Tibial artery (tissue), 4 donors: Measurements from ENCODE around the gene EPHA8.

Source experiments
- DNase-seq, 2 donors: peaks; one replicate each; pipeline ENCODE4 v3.0.0-alpha.2; 2019
- H3K27ac ChIP-seq, 2 donors: fragments of 200-600 bp; sonication (generic) in 1 of 2; 1 replicate in 1 of 2; 2 replicates in 1 of 2; pipeline ENCODE4 v1.5.1; 2018 to 2019; ENCODE audit warnings: mild to moderate bottlenecking in 1 of 2
- H3K27me3 ChIP-seq, 2 donors: fragments of 200-600 bp; sonication (generic) in 1 of 2; one replicate each; pipeline versions ENCODE4 v1.5.1 to v1.6.0; 2016 to 2019
- H3K36me3 ChIP-seq, 3 donors: fragments of 200-600 bp; sonication (generic) in 2 of 3; one replicate each; pipeline ENCODE4 v1.5.1; 2016 to 2019; ENCODE audit warnings: mild to moderate bottlenecking in 2 of 3
- H3K4me1 ChIP-seq, 4 donors: fragments of 200-600 bp; sonication (generic) in 2 of 4; 1 replicate in 3 of 4; 2 replicates in 1 of 4; pipeline ENCODE4 v1.5.1; 2016 to 2019
- H3K4me3 ChIP-seq, 2 donors: fragments of 200-600 bp; sonication (generic) in 1 of 2; 1 replicate in 1 of 2; 2 replicates in 1 of 2; pipeline ENCODE4 v1.5.1; 2018 to 2019; ENCODE audit warnings: mild to moderate bottlenecking in 2 of 2
- H3K9me3 ChIP-seq, 3 donors: fragments of 200-600 bp; sonication (generic) in 1 of 3; one replicate each; pipeline ENCODE4 v1.5.1; 2016 to 2019
- intact Hi-C: fragments of 100-400 bp; cut with DNase I; formaldehyde crosslinking; loops from one replicate; pipeline ENCODE4 v1.15.0; 2023; ENCODE audit warnings: low total_unique reads
- TF ChIP-seq, protein P1 (sequence below), 2 experiments: fragments of 200-600 bp in 1 of 2; fragments of 450-650 bp in 1 of 2; IDR thresholded peaks; one replicate each; pipeline ENCODE4 v1.5.1; 2017 to 2019; ENCODE audit warnings: antibody characterized with exemption in 2 of 2, mild to moderate bottlenecking in 1 of 2, moderate library complexity in 1 of 2

The EPHA8 gene

GRCh38 chr1:22585471-22585870, 22.2 kb downstream of the EPHA8 start:
- no peak overlapping the region for H3K4me3 ChIP-seq
- H3K9me3 ChIP-seq = no peaks in the 10 kb centered on the region
- H3K4me1 ChIP-seq = no peaks in the 10 kb centered on the region
- H3K27me3 ChIP-seq = peaks cover 0 to 65% of the 10 kb centered on the region in 2 donors
- no peak for DNase-seq
- H3K36me3 ChIP-seq = no peaks in the 10 kb centered on the region
- intact Hi-C loops = no loop called here
- no peak overlapping the region for H3K27ac ChIP-seq
- TF ChIP-seq, protein P1, sequence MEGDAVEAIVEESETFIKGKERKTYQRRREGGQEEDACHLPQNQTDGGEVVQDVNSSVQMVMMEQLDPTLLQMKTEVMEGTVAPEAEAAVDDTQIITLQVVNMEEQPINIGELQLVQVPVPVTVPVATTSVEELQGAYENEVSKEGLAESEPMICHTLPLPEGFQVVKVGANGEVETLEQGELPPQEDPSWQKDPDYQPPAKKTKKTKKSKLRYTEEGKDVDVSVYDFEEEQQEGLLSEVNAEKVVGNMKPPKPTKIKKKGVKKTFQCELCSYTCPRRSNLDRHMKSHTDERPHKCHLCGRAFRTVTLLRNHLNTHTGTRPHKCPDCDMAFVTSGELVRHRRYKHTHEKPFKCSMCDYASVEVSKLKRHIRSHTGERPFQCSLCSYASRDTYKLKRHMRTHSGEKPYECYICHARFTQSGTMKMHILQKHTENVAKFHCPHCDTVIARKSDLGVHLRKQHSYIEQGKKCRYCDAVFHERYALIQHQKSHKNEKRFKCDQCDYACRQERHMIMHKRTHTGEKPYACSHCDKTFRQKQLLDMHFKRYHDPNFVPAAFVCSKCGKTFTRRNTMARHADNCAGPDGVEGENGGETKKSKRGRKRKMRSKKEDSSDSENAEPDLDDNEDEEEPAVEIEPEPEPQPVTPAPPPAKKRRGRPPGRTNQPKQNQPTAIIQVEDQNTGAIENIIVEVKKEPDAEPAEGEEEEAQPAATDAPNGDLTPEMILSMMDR (IDR thresholded peaks at IDR 0.05) = no peak

DNA sequence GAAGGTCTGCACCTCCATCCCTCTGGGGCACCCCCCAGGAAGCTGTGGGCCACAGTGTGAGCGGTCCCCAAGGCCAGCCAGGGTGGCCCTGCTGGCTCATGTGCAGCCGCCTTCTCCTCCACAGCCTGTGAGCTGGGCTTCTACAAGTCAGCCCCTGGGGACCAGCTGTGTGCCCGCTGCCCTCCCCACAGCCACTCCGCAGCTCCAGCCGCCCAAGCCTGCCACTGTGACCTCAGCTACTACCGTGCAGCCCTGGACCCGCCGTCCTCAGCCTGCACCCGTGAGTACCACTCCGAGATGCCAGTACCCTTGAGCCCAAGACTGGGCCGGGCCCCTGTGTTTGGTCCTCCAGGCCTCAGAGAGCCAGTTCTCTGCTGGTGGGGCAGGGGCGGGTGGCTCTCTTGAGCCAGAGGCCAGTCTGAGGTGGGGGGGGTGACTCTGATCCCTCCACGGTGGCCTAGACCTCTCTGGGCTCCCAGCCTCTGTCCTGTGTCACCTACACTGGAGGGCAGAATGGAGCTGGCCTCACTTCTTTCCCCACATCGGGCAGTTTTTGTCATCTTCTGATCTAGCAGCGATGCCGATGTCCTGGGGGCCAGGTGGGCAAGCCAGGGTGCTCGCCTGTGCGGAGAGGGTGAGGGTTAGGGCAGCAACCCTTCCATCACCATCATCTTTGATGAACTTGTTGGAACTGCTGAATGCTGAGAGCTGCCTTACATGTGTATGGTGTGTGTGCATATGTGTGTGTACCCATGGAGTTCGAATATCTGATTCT, 23.3 kb downstream of the EPHA8 start:
- no peak for DNase-seq
- Histone ChIP-seq H3K9me3 (no peaks in the 10 kb centered on the region), H3K4me1 (no peaks in the 10 kb centered on the region), H3K36me3 (no peaks in the 10 kb centered on the region), H3K27ac (no peak overlapping the region), H3K4me3 (no peak overlapping the region), H3K27me3 (peaks cover 0 to 67% of the 10 kb centered on the region in 2 donors)
- TF ChIP-seq, protein P1 (IDR thresholded peaks at IDR 0.05) = no peak
- intact Hi-C loops = no loop called here

DNA sequence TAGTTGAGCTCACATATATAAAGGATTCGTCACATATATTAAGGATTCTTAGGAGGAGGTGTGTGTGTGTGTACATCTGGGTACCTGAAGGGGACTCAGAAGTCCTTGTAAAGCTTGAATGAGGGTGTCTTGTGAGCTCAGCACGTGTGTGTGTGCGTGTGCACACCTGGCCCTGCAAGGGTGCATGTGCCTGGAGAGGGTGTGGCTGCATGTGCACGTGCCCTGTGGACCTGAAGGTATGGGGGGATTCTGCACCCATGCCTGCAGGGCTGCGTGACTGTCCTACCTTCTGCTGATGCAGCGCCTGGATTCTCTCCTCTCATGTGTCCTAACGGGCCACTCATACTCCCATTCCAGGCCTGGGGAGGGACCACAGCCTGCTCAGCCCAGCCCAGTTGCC, 24.0 kb downstream of the EPHA8 start:
- H3K27me3 ChIP-seq = peaks cover 0 to 74% of the 10 kb centered on the region in 2 donors
- no peak overlapping the region for H3K27ac ChIP-seq
- TF ChIP-seq, protein P1 (IDR thresholded peaks at IDR 0.05) = no peak
- H3K4me3 ChIP-seq = no peak overlapping the region
- H3K4me1 ChIP-seq = no peaks in the 10 kb centered on the region
- no peaks in the 10 kb centered on the region for H3K9me3 ChIP-seq
- intact Hi-C loops = no loop called here
- no peaks in the 10 kb centered on the region for H3K36me3 ChIP-seq
- no peak for DNase-seq

DNA sequence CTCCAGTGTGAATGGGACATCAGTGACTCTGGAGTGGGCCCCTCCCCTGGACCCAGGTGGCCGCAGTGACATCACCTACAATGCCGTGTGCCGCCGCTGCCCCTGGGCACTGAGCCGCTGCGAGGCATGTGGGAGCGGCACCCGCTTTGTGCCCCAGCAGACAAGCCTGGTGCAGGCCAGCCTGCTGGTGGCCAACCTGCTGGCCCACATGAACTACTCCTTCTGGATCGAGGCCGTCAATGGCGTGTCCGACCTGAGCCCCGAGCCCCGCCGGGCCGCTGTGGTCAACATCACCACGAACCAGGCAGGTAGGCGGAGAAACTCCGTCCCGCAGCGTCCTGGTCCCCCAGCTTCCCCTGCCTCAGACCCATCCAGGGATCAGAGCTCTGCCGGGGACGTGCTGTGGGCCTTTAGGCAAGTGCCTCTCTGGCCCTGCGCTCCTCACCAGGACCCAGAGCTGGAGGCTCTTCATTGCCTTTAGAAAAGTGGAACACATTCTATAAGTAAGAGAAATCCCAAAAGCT, 25.7 kb downstream of the EPHA8 start:
- Histone ChIP-seq H3K36me3 (no peaks in the 10 kb centered on the region), H3K27ac (no peak overlapping the region), H3K4me1 (no peaks in the 10 kb centered on the region), H3K27me3 (peaks cover 0 to 82% of the 10 kb centered on the region in 2 donors), H3K4me3 (no peak overlapping the region), H3K9me3 (no peaks in the 10 kb centered on the region)
- DNase-seq = no peak
- TF ChIP-seq, protein P1 (IDR thresholded peaks at IDR 0.05) = no peak
- intact Hi-C loops = no loop called here

GRCh38 chr1:22591576-22591975, 28.3 kb downstream of the EPHA8 start:
- no peak overlapping the region for H3K27ac ChIP-seq
- no peak overlapping the region for H3K4me3 ChIP-seq
- intact Hi-C loops = no loop called here
- H3K27me3 ChIP-seq = peaks cover 0 to 79% of the 10 kb centered on the region in 2 donors
- TF ChIP-seq, protein P1 (IDR thresholded peaks at IDR 0.05) = no peak
- H3K4me1 ChIP-seq = no peaks in the 10 kb centered on the region
- H3K9me3 ChIP-seq = no peaks in the 10 kb centered on the region
- no peaks in the 10 kb centered on the region for H3K36me3 ChIP-seq
- no peak for DNase-seq
